Muscle of leg (tissue), 11 donors: ENCODE results near the gene GALNT3. TPM values are rescaled to one million over a fixed set of nuclear protein-coding genes. Genes with fewer than 3 reads are reported as not detected.

Source experiments
- DNase-seq: peaks from one replicate; pipeline ENCODE4 v3.0.0; 2013
- H3K27ac ChIP-seq: one replicate; pipeline ENCODE4 v1.5.1; 2013; ENCODE audit warnings: mild to moderate bottlenecking, low read length, control low read depth
- H3K27me3 ChIP-seq: one replicate; pipeline ENCODE4 v1.6.1; 2013; ENCODE audit warnings: low read length; ENCODE audit not compliant: control insufficient read depth, insufficient read depth
- H3K36me3 ChIP-seq: one replicate; pipeline ENCODE4 v1.6.1; 2013; ENCODE audit warnings: low read length; ENCODE audit not compliant: control insufficient read depth, insufficient read depth
- H3K4me1 ChIP-seq: one replicate; pipeline ENCODE4 v1.6.1; 2013; ENCODE audit warnings: low read length; ENCODE audit not compliant: control insufficient read depth, insufficient read depth
- H3K4me3 ChIP-seq: one replicate; pipeline ENCODE4 v1.5.1; 2013; ENCODE audit warnings: low read length, control low read depth
- H3K9me3 ChIP-seq: replicated peaks from 2 replicates; pipeline ENCODE4 v1.6.1; 2013; ENCODE audit warnings: low read depth, low read length; ENCODE audit not compliant: control insufficient read depth
- WGBS: methylation state at CpG from one replicate; pipeline ENCODE4 v1.1.5; 2013; ENCODE audit warnings: missing lambda C conversion rate; ENCODE audit not compliant: insufficient coverage; 5-methylcytosine and 5-hydroxymethylcytosine counted together
- polyA plus RNA-seq, 8 donors: library from polyadenylated mRNA; unstranded; fragments of 120-200 nt; gene quantifications; one replicate each; pipeline versions ENCODE4 v1.2.1 to v1.2.3, GENCODE V29; 2013; ENCODE audit warnings: inconsistent platforms in 1 of 8, low replicate concordance in 1 of 8; ENCODE audit not compliant: insufficient read length in 8 of 8, insufficient read depth in 1 of 8
- total RNA-seq: library from RNA; stranded (reverse); fragments of 120-200 nt; gene quantifications from one replicate; pipeline ENCODE4 v1.2.4, GENCODE V29; 2013

Gene GALNT3
- total and polyA plus RNA-seq, 9 donors = 0.49 to 3.5 (median 0.92) TPM

DNA sequence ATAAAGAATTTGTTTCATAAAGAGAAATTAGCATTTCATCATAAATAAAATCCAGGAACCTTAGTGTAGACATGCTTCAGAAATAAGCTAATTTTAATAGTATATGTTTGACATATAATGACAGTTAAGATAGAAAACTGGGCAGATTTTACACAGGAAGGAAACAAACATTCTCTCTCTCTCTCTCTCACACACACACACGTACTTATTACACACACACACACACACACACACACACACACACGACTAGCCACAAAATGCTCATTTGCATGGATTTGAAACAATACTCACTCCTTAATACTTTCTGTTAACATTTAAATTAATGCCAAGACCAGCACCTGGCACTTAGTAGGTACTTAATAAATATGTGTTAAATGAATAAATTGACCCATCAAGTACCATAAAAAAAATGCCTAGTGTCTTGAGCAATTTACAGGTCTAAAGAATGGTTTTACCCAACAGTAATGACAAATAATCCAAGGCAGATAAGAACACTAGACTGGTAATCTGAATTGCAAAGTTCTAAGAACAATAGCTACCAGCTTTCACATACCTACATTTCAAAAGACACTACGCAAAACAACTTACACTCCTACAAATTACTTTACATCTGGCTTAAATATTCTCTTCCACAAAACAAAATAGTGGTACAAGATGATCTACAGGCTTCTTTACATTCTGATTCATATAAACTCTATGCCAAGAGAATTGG, 2.9 kb upstream of the GALNT3 start:
- Histone ChIP-seq H3K4me1 (peaks cover 16% of the 10 kb centered on the region), H3K36me3 (no peaks in the 10 kb centered on the region), H3K27ac (no peak overlapping the region), H3K9me3 (no peaks in the 10 kb centered on the region), H3K4me3 (no peak overlapping the region), H3K27me3 (peaks cover 20% of the 10 kb centered on the region)
- WGBS = no CpG with 5 or more reads among the region's 3 CpGs
- DNase-seq = no peak

DNA sequence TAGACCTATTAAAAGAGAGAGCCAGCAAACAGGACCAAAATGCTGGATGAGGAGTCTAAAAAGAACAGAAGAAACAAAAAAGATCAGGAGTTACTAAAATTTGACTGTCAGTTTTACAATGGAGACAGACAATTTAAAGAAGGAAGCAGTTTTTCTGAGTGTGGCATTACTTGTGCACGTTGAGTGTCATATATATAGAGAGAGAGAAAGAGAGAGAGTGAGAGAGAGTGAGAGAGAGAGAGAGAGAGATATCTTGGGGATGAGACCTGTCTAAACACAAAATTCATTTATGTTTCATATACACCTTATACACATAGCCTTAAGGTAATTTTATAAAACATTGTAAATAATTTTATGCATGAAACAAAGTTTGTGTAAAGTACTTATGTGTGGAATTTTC, 2.1 kb upstream of the GALNT3 start:
- H3K9me3 ChIP-seq = no peaks in the 10 kb centered on the region
- no peak for DNase-seq
- peaks cover 20% of the 10 kb centered on the region for H3K27me3 ChIP-seq
- no CpG with 5 or more reads among the region's 1 CpG for WGBS
- no peak overlapping the region for H3K4me3 ChIP-seq
- H3K4me1 ChIP-seq = peaks cover 16% of the 10 kb centered on the region
- no peak overlapping the region for H3K27ac ChIP-seq
- H3K36me3 ChIP-seq = no peaks in the 10 kb centered on the region

DNA sequence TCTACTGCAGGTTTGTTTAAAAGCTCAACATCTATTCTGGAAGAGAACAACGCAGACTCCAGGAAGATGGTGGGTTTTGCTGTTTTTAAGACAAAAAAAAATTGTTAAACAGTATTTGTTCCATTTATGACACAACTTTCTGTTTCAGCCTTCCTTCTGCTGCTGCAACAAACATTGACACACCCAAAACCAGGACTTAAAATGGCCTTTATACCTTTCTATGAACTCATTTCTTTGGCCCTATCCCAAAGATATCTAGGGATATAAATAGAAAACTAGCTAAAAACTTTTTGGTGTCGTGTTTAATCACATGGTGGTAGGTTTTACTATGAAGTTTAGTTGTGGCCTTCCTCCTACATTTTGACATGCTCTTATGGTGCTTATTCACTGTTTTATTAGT, 964 bp upstream of the GALNT3 start:
- H3K36me3 ChIP-seq = no peaks in the 10 kb centered on the region
- no peak for DNase-seq
- WGBS = no CpG with 5 or more reads among the region's 2 CpGs
- no peak overlapping the region for H3K27ac ChIP-seq
- H3K4me1 ChIP-seq = peaks cover 16% of the 10 kb centered on the region
- H3K4me3 ChIP-seq = no peak overlapping the region
- peaks cover 20% of the 10 kb centered on the region for H3K27me3 ChIP-seq
- H3K9me3 ChIP-seq = no peaks in the 10 kb centered on the region

DNA sequence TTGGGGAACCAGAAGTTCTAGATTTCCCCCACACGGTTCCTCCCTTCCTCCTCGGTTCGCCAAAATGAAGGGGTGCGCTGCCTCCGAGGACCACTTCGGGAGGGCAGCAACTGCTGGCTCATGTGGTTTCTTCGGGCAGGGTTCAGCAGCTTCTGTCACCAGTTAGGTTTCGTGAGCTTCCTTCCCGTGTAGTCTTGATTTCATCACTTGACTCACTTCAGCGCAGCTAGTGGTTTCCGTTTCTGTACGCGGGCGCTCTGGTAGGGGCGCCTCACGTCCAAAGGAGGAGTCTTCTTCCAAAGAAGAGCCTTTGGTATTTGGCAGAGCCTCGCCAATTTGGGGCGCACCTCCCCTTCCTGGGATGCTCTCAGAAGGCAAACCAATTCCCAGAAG, 485 bp upstream of the GALNT3 start:
- 3% methylated on average over 16 of the region's 18 CpGs for WGBS

DNA sequence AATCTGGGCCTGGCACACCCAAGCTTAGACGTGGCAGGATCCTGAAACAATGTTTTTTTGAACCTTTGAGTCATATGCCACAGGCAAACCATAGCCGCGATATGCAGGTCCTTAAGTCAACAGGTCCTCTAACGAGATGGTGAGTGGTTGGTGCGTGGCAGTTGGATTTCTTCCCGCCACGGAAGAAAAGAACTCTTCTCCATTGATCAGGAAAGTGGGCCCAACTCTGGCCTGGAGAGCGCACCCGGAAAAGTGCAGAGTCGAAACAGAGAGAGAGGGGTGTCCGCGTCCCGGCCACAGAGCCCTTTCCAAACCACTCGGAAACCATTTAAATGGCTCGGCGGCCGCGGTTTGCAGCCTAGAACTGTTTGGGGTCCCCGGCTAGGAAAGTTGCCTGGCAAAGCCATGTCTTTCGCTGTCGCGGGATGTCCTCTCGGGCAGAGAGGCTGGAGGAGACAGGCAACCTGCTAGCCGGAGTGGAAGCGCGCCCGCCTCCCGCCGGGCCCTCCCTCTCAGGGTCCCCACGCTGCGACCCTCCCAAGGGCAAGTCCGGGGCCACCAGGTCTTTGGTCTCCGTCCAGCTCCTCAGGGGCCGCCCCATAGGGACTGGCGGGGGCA, 777 bp downstream of the GALNT3 start:
- Histone ChIP-seq H3K4me3 (peak overlapping the region; percentile 46), H3K27me3 (peaks cover 20% of the 10 kb centered on the region), H3K9me3 (no peaks in the 10 kb centered on the region), H3K36me3 (no peaks in the 10 kb centered on the region), H3K4me1 (peaks cover 16% of the 10 kb centered on the region), H3K27ac (no peak overlapping the region)
- peak; percentile 2 for DNase-seq
- WGBS = 8% methylated on average over 34 of the region's 35 CpGs

More for the DNA sequence above, 485 bp upstream of the GALNT3 start:
- H3K4me1 ChIP-seq = peaks cover 16% of the 10 kb centered on the region
- H3K36me3 ChIP-seq = no peaks in the 10 kb centered on the region
- H3K4me3 ChIP-seq = peak overlapping the region; percentile 46
- H3K9me3 ChIP-seq = no peaks in the 10 kb centered on the region
- H3K27me3 ChIP-seq = peaks cover 20% of the 10 kb centered on the region
- no peak overlapping the region for H3K27ac ChIP-seq
- peak; percentile 49 for DNase-seq

DNA sequence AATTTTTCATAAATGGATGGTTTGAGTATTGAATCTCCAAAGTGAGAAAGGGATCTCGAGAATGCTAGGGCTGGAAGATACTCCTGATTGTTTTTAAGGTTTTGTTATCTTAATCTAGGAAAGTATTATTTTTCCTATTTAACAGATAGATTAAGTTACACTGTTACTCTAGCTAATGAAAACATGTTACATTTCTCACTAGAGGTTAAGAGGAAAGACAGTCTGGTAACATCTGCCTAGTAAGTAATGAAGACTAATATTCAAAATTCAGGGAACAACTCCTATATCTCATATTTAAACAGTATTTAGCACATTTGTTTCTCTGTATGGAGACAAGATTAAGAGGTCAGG, 2.0 kb downstream of the GALNT3 start:
- H3K4me3 ChIP-seq = no peak overlapping the region
- H3K36me3 ChIP-seq = no peaks in the 10 kb centered on the region
- no peaks in the 10 kb centered on the region for H3K9me3 ChIP-seq
- no CpG with 5 or more reads among the region's 1 CpG for WGBS
- no peak for DNase-seq
- H3K27me3 ChIP-seq = peaks cover 20% of the 10 kb centered on the region
- H3K27ac ChIP-seq = no peak overlapping the region
- peaks cover 16% of the 10 kb centered on the region for H3K4me1 ChIP-seq

DNA sequence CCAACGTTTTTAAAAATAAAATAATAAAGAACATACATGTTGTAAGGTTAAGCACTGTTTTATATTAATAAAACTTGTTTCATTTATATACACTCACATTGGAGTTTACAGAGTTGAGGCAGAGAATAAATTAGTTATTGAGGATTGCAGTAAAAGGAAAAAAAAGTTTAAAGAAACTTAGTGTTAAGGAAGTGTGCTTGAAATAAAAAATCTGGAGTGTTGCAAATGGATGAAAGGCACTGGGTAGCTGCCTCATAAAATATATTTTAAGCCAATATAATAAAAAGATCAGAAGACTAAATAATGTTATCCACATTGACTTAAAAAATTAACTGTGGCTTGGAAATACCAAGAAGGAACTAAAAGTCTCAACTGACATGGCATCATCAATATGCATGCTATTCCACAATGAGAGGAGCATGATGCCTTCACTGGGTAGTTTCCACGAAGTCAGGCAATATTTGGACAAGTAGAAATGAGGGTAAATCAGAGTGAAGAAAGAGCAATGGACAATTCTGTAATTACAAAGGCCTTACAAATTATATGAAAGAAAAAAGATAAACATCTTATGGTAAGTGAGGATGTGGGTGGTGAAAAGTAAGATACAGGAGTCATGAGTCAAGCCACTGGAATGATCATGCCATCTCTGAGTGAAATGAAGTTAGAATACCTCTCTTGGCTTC, 2.5 kb downstream of the GALNT3 start:
- H3K27me3 ChIP-seq = peaks cover 20% of the 10 kb centered on the region
- H3K27ac ChIP-seq = no peak overlapping the region
- WGBS = no CpG with 5 or more reads among the region's 2 CpGs
- H3K4me1 ChIP-seq = peaks cover 16% of the 10 kb centered on the region
- H3K36me3 ChIP-seq = no peaks in the 10 kb centered on the region
- DNase-seq = no peak
- H3K9me3 ChIP-seq = no peaks in the 10 kb centered on the region
- H3K4me3 ChIP-seq = no peak overlapping the region

DNA sequence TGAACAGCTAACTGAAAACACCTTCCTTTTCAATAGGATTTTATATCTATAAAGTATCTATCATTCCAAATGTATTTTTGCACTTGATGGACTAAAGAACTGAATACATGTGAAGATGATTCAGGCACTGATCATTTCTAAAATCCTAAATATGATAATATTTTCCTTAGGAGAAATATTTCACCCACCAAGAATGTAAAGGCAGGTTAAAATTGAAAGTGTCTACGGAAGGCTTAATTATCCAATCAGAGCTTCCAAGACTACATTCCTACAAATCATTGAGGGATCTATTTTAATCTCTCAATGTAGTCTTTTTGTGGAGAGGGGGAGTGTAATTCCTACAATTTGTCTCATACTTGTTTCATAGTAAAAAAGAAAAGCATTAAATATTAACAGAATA, 3.6 kb downstream of the GALNT3 start:
- H3K27me3 ChIP-seq = peaks cover 20% of the 10 kb centered on the region
- H3K4me3 ChIP-seq = no peak overlapping the region
- WGBS = no CpG with 5 or more reads among the region's 1 CpG
- no peaks in the 10 kb centered on the region for H3K36me3 ChIP-seq
- H3K9me3 ChIP-seq = no peaks in the 10 kb centered on the region
- peaks cover 16% of the 10 kb centered on the region for H3K4me1 ChIP-seq
- no peak overlapping the region for H3K27ac ChIP-seq
- DNase-seq = no peak

DNA sequence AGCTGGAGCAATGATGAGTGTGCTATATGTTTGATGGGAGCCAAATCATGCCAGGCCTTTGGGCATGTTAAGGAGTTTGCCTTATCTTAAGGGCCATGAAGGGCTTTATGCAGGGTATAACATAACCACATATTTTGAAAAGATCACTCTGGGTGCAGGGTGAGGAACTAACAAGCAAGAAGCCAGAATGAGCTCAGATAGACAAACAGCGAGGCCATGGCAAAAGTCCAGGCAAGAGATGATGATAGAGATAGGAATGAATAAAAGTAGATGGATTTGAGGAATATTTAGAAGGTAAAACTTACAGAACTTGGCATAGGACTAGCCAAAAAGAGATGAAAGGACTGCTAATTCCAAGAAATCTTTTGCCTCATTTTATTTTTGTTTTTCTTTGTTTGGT, 6.7 kb downstream of the GALNT3 start:
- Histone ChIP-seq H3K27ac (no peak overlapping the region), H3K36me3 (no peaks in the 10 kb centered on the region), H3K9me3 (no peaks in the 10 kb centered on the region), H3K27me3 (no peaks in the 10 kb centered on the region), H3K4me3 (no peak overlapping the region), H3K4me1 (no peaks in the 10 kb centered on the region)
- no peak for DNase-seq
- 57% methylated on average over 1 of the region's 1 CpG for WGBS

DNA sequence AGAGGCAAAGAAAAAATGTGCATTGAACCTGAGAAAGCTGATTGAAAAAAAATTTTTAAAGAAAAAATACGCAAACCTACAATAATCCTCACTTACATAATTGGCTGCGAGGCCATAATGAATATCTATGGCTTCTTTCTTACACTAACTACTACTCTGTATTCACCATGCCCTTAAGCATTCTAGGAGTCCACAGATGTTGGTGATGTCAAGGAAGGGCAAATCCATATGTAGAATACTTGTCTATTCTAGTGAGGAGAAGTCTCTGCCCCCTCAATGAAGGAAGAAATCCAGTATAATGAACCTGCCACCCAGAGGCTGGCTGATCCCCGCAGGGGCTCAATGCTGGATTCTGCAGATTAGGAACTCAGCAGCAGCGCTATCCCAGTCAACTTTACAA, 14.3 kb downstream of the GALNT3 start:
- Histone ChIP-seq H3K4me1 (no peaks in the 10 kb centered on the region), H3K4me3 (no peak overlapping the region), H3K36me3 (no peaks in the 10 kb centered on the region), H3K27ac (no peak overlapping the region), H3K9me3 (peaks cover 4% of the 10 kb centered on the region), H3K27me3 (no peaks in the 10 kb centered on the region)
- 100% methylated on average over 1 of the region's 4 CpGs for WGBS
- DNase-seq = no peak
